ENCODE data around the gene TMEM107.
A peak's percentile ranks its signal among the peaks of the same experiment; 100 is the strongest.
"Not testable (repeated sequence)": the region's sequence is repeated elsewhere in the genome, so short reads cannot be mapped to it uniquely, and the experiment has no call there.

Gene TMEM107

GRCh38 chr17:8189711-8190477, 13.7 kb upstream of the TMEM107 start, which contains the start of gene BORCS6:
TSS of gene BORCS6 (minus strand) at chr17:8190180. CDS start at chr17:8190140, 40 bp downstream.
- DNase-seq (ENCODE audit: low read depth) = peak; percentile 86

DNA sequence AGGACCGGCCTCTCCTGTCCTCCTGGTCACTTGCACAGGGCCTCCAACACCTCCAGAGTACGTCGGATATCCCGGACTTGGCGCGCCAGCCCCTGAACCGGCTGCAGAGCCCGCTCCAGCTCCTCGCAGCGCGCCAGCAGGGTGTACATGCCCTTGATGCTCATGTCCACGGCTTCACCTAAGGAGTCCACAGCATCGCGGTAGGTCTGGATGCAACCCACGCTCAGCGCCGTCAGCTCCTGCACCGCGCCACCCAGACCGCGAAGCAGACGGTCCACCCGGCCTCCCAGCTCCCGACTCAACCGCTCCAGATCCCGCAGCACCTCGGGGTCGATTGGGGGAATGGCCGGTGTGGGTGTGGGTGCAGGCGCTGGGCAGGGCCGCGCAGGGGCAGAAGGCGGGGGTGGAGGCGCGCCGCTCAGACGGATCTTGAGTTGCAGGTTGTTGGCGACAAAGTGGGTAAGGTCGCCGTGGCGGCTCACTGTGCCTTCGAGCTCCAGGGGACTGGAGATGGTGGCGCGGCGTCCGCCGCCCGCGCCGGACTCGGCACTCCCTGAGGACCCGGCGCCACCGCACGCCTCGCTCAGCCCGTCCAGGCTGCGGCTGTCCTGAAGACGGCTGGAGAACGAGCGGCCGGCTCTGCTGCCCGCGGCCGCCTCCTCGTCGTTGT, 13.0 kb upstream of the TMEM107 start:
- DNase-seq (ENCODE audit: low read depth) = no peak

GRCh38 chr17:8188263-8188839, 12.2 kb upstream of the TMEM107 start:
- no peak for DNase-seq (ENCODE audit: low read depth)

- DNase-seq (ENCODE audit: low read depth) = peak; percentile 88
These were observed 11.5 kb upstream of the TMEM107 start for GRCh38 chr17:8187517-8188262.

GRCh38 chr17:8186787-8187516, 10.8 kb upstream of the TMEM107 start:
- peak; percentile 82 for DNase-seq (ENCODE audit: low read depth)

DNA sequence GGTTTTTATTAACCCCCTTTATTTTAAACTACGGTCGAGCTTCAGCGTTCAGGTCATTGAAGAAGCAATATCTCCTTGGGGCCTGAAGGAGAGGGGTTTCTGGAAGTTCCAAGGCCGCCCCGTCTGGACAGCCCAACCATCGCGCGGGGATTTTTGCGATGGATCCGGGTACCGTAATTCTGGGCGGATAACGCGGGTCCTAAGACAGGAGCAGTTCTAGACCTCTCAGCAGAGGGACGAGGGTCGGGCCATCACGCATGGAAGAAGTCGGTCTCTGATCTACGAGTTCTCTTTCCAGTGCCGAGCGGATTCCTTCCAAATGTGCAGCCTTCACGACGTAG, 10.2 kb upstream of the TMEM107 start:
- DNase-seq (ENCODE audit: low read depth) = no peak

GRCh38 chr17:8185582-8186445, 9.6 kb upstream of the TMEM107 start:
- peak; percentile 93 for DNase-seq (ENCODE audit: low read depth)

- no peak for DNase-seq (ENCODE audit: low read depth)
These were observed 985 bp upstream of the TMEM107 start for GRCh38 chr17:8176998-8177731.

GRCh38 chr17:8175795-8176196, 384 bp downstream of the TMEM107 start:
- no peak for DNase-seq (ENCODE audit: low read depth)

GRCh38 chr17:8173871-8174322, 2.3 kb downstream of the TMEM107 start:
- no peak for DNase-seq (ENCODE audit: low read depth)

- no peak for DNase-seq (ENCODE audit: low read depth)
These were observed 2.9 kb downstream of the TMEM107 start for GRCh38 chr17:8173056-8173870.

GRCh38 chr17:8170186-8170585, 6.0 kb downstream of the TMEM107 start:
- DNase-seq (ENCODE audit: low read depth) = not testable (repeated sequence)

GRCh38 chr17:8167526-8167925, 8.7 kb downstream of the TMEM107 start:
- no peak for DNase-seq (ENCODE audit: low read depth)

DNA sequence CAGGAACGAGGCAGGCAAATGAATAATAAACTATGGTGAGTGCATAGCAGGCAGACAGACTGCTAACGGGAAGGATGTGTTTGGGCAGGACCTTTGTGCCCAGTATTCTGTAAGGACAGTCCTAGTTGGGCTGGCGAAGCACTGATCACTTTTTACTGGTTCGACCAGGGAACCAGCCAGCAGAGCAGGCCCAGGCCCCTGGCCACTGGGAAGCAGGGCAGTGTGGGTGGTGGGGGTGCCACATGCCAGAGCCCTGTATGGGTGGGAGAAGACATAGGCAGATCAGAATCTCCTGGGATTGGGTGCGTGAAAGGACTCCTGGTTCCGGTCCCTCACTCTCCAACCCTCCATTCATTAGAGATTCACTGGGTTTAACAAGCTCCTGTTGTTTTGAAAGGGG, 9.4 kb downstream of the TMEM107 start:
- DNase-seq (ENCODE audit: low read depth) = no peak

- no peak for DNase-seq (ENCODE audit: low read depth)
These were observed 11.4 kb downstream of the TMEM107 start for GRCh38 chr17:8164815-8165131.

- peak; percentile 52 for DNase-seq (ENCODE audit: low read depth)
These were observed 12.0 kb downstream of the TMEM107 start for GRCh38 chr17:8163978-8164814.

DNA sequence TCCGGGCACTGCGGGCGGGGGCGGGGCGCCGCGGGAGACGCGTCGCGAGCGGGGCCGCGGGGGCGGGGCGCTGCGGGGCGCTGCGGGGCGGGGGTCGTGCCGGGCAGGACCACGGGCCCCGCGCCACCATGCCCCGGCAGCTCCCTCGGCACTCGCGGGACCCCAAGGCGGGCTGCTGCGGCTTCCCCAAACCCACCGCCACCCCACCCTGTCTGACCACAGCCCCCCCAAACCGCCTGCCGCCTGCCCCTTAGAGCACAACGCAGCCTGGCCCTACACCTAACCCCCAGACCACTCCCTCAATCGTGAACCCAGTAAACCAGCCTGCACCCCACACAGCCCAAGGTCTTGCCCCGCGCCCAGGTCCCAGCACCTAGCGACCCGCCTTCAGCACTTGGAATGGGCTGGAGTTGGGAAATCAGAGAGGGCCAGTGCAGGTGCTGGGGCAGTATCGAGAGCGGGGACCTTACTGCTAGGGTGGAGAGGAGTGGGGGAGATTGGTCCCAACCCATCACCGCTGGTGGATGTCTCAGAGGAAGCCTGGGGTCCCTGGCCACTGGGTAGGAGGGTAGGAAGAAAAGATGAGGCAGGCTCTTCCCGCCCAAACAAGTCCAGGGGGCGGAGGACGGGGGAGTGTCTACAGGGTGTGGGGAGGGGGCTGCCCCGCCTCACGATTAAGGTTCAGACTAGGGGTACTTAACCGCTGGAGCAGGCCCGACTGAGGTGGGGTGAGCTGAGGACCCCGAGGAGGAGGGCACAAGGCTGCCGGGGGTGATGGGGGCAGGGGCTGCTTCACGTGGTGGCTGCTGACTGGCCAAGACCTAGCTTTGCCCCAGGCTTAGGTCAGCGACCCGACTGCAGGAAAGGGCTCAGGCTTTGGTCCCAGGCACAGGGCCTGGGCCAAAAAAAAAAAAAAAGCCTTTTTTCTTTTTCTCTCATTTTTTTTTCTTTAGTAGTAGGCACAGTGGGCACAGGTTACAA, 12.9 kb downstream of the TMEM107 start:
- no peak for DNase-seq (ENCODE audit: low read depth)

Measured in activated T-cell treated with anti-CD3 and anti-CD28 coated beads for 1 hour (primary cell).